ENCODE results near the gene CAPRIN1. TPM values are rescaled to one million over a fixed set of nuclear protein-coding genes. Genes with fewer than 3 reads are reported as not detected.

Gene CAPRIN1
- total RNA-seq, 1 donor from 2014 or later = 252 TPM

- DNase-seq (ENCODE audit: extremely low spot score, unreplicated experiment) = no peak
- Mint-ChIP-seq H3K36me3 (ENCODE audit: unreplicated experiment) (peaks cover 44% of the 10 kb centered on the region), H3K4me1 (ENCODE audit: unreplicated experiment) (peaks cover 9% of the 10 kb centered on the region), H3K4me3 (ENCODE audit: unreplicated experiment) (no peak overlapping the region), H3K27ac (ENCODE audit: unreplicated experiment) (no peak overlapping the region), H3K9me3 (ENCODE audit: unreplicated experiment) (no peaks in the 10 kb centered on the region), H3K27me3 (ENCODE audit: unreplicated experiment) (no peaks in the 10 kb centered on the region)
- TF ChIP-seq CTCF (IDR thresholded peaks at IDR 0.05) = no peak
These were observed 69.1 kb downstream of the CAPRIN1 start for GRCh38 chr11:34120651-34121050.

- H3K27ac Mint-ChIP-seq (ENCODE audit: unreplicated experiment) = peak overlapping the region; percentile 65
- H3K4me3 Mint-ChIP-seq (ENCODE audit: unreplicated experiment) = no peak overlapping the region
- peaks cover 62% of the 10 kb centered on the region for H3K36me3 Mint-ChIP-seq (ENCODE audit: unreplicated experiment)
- no peaks in the 10 kb centered on the region for H3K9me3 Mint-ChIP-seq (ENCODE audit: unreplicated experiment)
- H3K4me1 Mint-ChIP-seq (ENCODE audit: unreplicated experiment) = peaks cover 9% of the 10 kb centered on the region
- no peak for DNase-seq (ENCODE audit: extremely low spot score, unreplicated experiment)
- no peaks in the 10 kb centered on the region for H3K27me3 Mint-ChIP-seq (ENCODE audit: unreplicated experiment)
- no peak for TF ChIP-seq CTCF (IDR thresholded peaks at IDR 0.05)
These were observed 73.5 kb downstream of the CAPRIN1 start for GRCh38 chr11:34124885-34125668.

GRCh38 chr11:34126959-34127848, 75.7 kb downstream of the CAPRIN1 start:
- no peak overlapping the region for H3K4me3 Mint-ChIP-seq (ENCODE audit: unreplicated experiment)
- no peak for TF ChIP-seq CTCF (IDR thresholded peaks at IDR 0.05)
- H3K9me3 Mint-ChIP-seq (ENCODE audit: unreplicated experiment) = no peaks in the 10 kb centered on the region
- H3K27ac Mint-ChIP-seq (ENCODE audit: unreplicated experiment) = no peak overlapping the region
- DNase-seq (ENCODE audit: extremely low spot score, unreplicated experiment) = no peak
- H3K27me3 Mint-ChIP-seq (ENCODE audit: unreplicated experiment) = no peaks in the 10 kb centered on the region
- H3K4me1 Mint-ChIP-seq (ENCODE audit: unreplicated experiment) = peaks cover 9% of the 10 kb centered on the region
- peaks cover 63% of the 10 kb centered on the region for H3K36me3 Mint-ChIP-seq (ENCODE audit: unreplicated experiment)

- H3K4me3 Mint-ChIP-seq (ENCODE audit: unreplicated experiment) = no peak overlapping the region
- no peak overlapping the region for H3K27ac Mint-ChIP-seq (ENCODE audit: unreplicated experiment)
- H3K4me1 Mint-ChIP-seq (ENCODE audit: unreplicated experiment) = peaks cover 9% of the 10 kb centered on the region
- DNase-seq (ENCODE audit: extremely low spot score, unreplicated experiment) = no peak
- TF ChIP-seq CTCF (IDR thresholded peaks at IDR 0.05) = no peak
- no peaks in the 10 kb centered on the region for H3K27me3 Mint-ChIP-seq (ENCODE audit: unreplicated experiment)
- peaks cover 64% of the 10 kb centered on the region for H3K36me3 Mint-ChIP-seq (ENCODE audit: unreplicated experiment)
- H3K9me3 Mint-ChIP-seq (ENCODE audit: unreplicated experiment) = no peaks in the 10 kb centered on the region
These were observed 77.3 kb downstream of the CAPRIN1 start for GRCh38 chr11:34128824-34129223.

All from osteocyte (in vitro differentiated cells).